Lower leg skin (tissue), 3 donors: ENCODE data around the gene CGA.

Source experiments
- CTCF ChIP-seq, 3 donors: fragments of 450-650 bp; IDR thresholded peaks; one replicate each; pipeline ENCODE4 v1.5.1; 2016; ENCODE audit warnings: antibody characterized with exemption in 3 of 3, mild to moderate bottlenecking in 3 of 3, moderate library complexity in 2 of 3
- POLR2A ChIP-seq, 2 donors: fragments of 450-650 bp; IDR thresholded peaks; one replicate each; pipeline ENCODE4 v1.6.1; 2016 to 2017; ENCODE audit warnings: antibody characterized with exemption in 2 of 2, mild to moderate bottlenecking in 1 of 2, moderate library complexity in 1 of 2

DNA sequence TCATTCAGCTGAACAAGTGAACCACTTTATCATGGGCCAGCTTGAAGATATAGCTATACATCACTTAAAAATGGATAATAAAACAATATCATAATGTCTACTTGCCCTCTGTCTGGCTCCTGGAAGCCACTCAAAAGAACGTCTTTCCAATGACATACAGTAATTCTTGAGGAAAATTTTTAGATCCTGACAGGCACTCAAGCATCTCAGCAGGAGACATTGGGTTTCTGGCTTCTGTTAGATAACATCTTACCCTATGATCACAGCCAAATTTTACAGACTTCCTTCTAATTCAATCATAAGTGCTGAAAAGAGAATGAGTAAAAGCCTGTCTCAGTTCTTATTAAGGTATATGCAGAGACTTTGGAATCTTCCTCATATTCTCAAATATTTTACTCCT lies 330 bp downstream of the CGA start:
- TF ChIP-seq CTCF (IDR thresholded peaks at IDR 0.05) (no peak), POLR2A (IDR thresholded peaks at IDR 0.05) (no peak)
